K562 (cell line): Measurements from ENCODE around the gene MIEF1. TPM values are rescaled to one million over a fixed set of nuclear protein-coding genes. Genes with fewer than 3 reads are reported as not detected.

Source experiments
- MCM7 ChIP-seq, 2 experiments: fragments of 450-650 bp; IDR thresholded peaks; 2 replicates each; pipeline ENCODE4 v1.6.1; 2016 to 2018
- MGA ChIP-seq: fragments of 450-650 bp; IDR thresholded peaks from 2 replicates; pipeline ENCODE4 v1.6.1; 2016; ENCODE audit warnings: mild to moderate bottlenecking, moderate library complexity
- NFE2 ChIP-seq: IDR thresholded peaks from 2 replicates; pipeline ENCODE4 v1.6.1; 2014; ENCODE audit warnings: antibody characterized with exemption, low read depth
- SMC3 ChIP-seq: conservative IDR thresholded peaks from 2 replicates; pipeline ENCODE4 v1.6.1; 2011; ENCODE audit warnings: low read depth, low read length, improper control_type of control experiment; ENCODE audit not compliant: insufficient read depth
- ZBTB8A ChIP-seq: fragments of 450-650 bp; IDR thresholded peaks from 2 replicates; pipeline ENCODE4 v1.6.1; 2018; ENCODE audit warnings: mild to moderate bottlenecking, moderate library complexity; ENCODE audit not compliant: partially characterized antibody
- ZC3H11A ChIP-seq: IDR thresholded peaks from 2 replicates; pipeline ENCODE4 v1.6.1; 2012; ENCODE audit warnings: low read depth, low read length, improper control_type of control experiment
- polyA plus RNA-seq, 8 experiments: library from polyadenylated mRNA; depleted of rRNA in 4 of 8; stranded (reverse) in 5 of 8; unstranded in 3 of 8; fragments of >200 nt; fragmentation: Nextera tagmentation in 2 of 8; fragmentation: Illumina TruSeq in 1 of 8; extraction: Ambion mirVana in 2 of 8; extraction: Trizol in 1 of 8; gene quantifications; 2 replicates each; pipeline versions ENCODE4 v1.2.1 to v1.2.3, GENCODE V29; 2011 to 2014; ENCODE audit warnings: inconsistent platforms in 1 of 8, missing spikeins in 1 of 8
- total RNA-seq, 7 experiments: library from RNA; depleted of rRNA in 6 of 7; stranded (reverse); fragments of >200 nt in 6 of 7; fragmentation: Illumina TruSeq in 2 of 7; extraction: Trizol in 2 of 7; gene quantifications; 2 replicates each; pipeline versions ENCODE4 v1.2.1 to v1.2.3, GENCODE V29; 2011 to 2021; ENCODE audit warnings: low replicate concordance in 1 of 7
- TF ChIP-seq, protein P1 (sequence below): sonication (generic); formaldehyde crosslinking; IDR thresholded peaks from 2 replicates; pipeline ENCODE4 v1.8.0; 2022; ENCODE audit warnings: mild to moderate bottlenecking, missing genetic modification reagents

MIEF1 gene
- total and polyA plus RNA-seq, 9 of the 15 experiments (the other 6 are each of a cell fraction or from before 2014, with no cell fraction given), result 10.9 to 51.8 (median 25.5) TPM

DNA sequence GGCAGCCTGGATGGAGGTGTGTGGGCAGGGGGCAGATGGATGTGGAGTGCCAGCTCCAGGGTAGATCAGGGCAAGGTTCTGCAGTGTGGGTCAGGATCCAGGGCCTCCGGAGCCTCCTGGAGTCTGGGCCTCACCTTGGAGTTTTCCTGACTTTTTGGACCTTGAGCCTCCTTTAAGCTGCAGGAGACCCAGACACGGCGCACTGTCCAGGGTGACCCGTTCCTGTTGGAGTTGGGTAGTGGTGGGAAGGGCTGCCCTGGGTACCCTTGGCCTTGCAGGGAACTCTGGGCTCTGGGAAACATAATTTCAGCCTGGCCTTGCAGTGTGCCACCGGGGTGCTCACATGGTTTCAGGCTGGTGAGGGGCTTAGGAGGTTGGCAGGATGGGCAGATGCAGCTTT lies 28.2 kb upstream of the MIEF1 start (continued):
- TF ChIP-seq MGA, result no peak
- no peak for TF ChIP-seq SMC3
- no peak for TF ChIP-seq ZBTB8A
- TF ChIP-seq NFE2, result no peak
- TF ChIP-seq ZC3H11A, result no peak
- no peak for TF ChIP-seq MCM7 (IDR thresholded peaks at IDR 0.05)
- TF ChIP-seq, protein P1, sequence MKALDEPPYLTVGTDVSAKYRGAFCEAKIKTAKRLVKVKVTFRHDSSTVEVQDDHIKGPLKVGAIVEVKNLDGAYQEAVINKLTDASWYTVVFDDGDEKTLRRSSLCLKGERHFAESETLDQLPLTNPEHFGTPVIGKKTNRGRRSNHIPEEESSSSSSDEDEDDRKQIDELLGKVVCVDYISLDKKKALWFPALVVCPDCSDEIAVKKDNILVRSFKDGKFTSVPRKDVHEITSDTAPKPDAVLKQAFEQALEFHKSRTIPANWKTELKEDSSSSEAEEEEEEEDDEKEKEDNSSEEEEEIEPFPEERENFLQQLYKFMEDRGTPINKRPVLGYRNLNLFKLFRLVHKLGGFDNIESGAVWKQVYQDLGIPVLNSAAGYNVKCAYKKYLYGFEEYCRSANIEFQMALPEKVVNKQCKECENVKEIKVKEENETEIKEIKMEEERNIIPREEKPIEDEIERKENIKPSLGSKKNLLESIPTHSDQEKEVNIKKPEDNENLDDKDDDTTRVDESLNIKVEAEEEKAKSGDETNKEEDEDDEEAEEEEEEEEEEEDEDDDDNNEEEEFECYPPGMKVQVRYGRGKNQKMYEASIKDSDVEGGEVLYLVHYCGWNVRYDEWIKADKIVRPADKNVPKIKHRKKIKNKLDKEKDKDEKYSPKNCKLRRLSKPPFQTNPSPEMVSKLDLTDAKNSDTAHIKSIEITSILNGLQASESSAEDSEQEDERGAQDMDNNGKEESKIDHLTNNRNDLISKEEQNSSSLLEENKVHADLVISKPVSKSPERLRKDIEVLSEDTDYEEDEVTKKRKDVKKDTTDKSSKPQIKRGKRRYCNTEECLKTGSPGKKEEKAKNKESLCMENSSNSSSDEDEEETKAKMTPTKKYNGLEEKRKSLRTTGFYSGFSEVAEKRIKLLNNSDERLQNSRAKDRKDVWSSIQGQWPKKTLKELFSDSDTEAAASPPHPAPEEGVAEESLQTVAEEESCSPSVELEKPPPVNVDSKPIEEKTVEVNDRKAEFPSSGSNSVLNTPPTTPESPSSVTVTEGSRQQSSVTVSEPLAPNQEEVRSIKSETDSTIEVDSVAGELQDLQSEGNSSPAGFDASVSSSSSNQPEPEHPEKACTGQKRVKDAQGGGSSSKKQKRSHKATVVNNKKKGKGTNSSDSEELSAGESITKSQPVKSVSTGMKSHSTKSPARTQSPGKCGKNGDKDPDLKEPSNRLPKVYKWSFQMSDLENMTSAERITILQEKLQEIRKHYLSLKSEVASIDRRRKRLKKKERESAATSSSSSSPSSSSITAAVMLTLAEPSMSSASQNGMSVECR (CRISPR knock-in tag), result no peak
